Right lobe of liver (tissue), 4 donors: ENCODE data around the gene ZMIZ1.

Experiments
- CTCF ChIP-seq, 4 donors: fragments of 200-600 bp in 3 of 4; fragments of 450-650 bp in 1 of 4; IDR thresholded peaks; one replicate each; pipeline versions ENCODE4 v1.5.1 to v1.8.0; 2016 to 2022; ENCODE audit warnings: antibody characterized with exemption in 4 of 4, mild to moderate bottlenecking in 2 of 4
- POLR2A ChIP-seq: fragments of 450-650 bp; IDR thresholded peaks from one replicate; pipeline ENCODE4 v1.6.1; 2017; ENCODE audit warnings: antibody characterized with exemption, mild to moderate bottlenecking
- donor health status: DM: no; HTN: no; CAD: no.
- donor health status: DM: no; HTN: no; CAD: no.
- donor health status: DM: no; HTN: yes; CAD: no.

DNA sequence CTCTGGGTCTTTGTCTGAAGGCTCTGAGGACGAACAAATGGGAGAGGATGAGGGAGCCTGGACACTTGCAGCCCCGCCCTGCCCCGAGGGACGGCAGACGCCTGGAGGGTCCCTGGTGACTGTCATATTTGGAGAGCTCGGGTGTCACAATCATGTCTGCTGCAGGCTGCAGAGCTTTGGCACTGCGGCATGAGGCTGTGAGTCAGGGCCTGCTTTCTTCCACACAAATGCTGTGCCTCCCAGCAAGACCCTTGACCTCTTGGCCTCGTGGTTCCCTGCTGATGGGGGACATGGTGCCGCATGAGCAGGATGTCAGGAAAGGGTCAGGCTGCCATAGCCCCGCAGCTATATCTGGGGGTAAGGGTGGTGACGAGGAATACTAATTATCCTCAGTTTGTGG, 213.6 kb downstream of the ZMIZ1 start:
- no peak for TF ChIP-seq CTCF (IDR thresholded peaks at IDR 0.05)
- TF ChIP-seq POLR2A, result no peak
